GM23248 (cell line): ENCODE measurements around the gene NME4.

Source experiments
- EZH2 ChIP-seq: fragments of 200-600 bp; sonication (generic); IDR thresholded peaks from 2 replicates; pipeline ENCODE4 v1.6.1; 2018; ENCODE audit warnings: antibody characterized with exemption, mild to moderate bottlenecking; ENCODE audit not compliant: insufficient read depth, poor library complexity, severe bottlenecking
- EZH2phosphoT487 ChIP-seq: fragments of 200-600 bp; sonication (generic); IDR thresholded peaks from 2 replicates; pipeline ENCODE4 v1.6.1; 2018; ENCODE audit warnings: antibody characterized with exemption, moderate library complexity, mild to moderate bottlenecking, low read depth; ENCODE audit not compliant: insufficient read depth

- TF ChIP-seq EZH2 (no peak), EZH2phosphoT487 (no peak)
These were observed 22.4 kb upstream of the NME4 start for GRCh38 chr16:374616-374926.
